ENCODE data around the gene NFKBIA. TPM values are rescaled to one million over a fixed set of nuclear protein-coding genes. Genes with fewer than 3 reads are reported as not detected.
"Not testable (repeated sequence)": the region's sequence is repeated elsewhere in the genome, so short reads cannot be mapped to it uniquely, and the experiment has no call there.

NFKBIA gene
- 100 to 1,000 TPM; 264 to 298 TPM for total RNA-seq

- no peaks in the 10 kb centered on the region for H3K27me3 Mint-ChIP-seq
- ChIA-PET POLR2A (interaction anchor here (0.5 to 7.7 kb wide), 40 partner anchors 12 to 1671 kb away, joined by 3 to 210 read pairs (median 4); partner anchors contain the start of genes FAM177A1, PPP2R3C, PRORP and PSMA6), CTCF (interaction anchor here (0.6 to 7.3 kb wide), 23 partner anchors 10 to 265 kb away, joined by 3 to 77 read pairs (median 6); partner anchors contain the start of gene PSMA6)
- intact Hi-C loops (cut with DNase I, micrococcal nuclease): loop anchor here (1.0 to 10.0 kb wide), 13 partner anchors 12 to 867 kb away; partner anchors contain the start of genes BAZ1A (in 2 of the 2), PRORP (in 2 of the 2), PSMA6 (in 2 of the 2) and EAPP (in 1 of the 2)
- H3K4me1 Mint-ChIP-seq: peaks cover 34% of the 10 kb centered on the region
- peak within 1 kb of the TSS; percentile 99 for H3K4me3 Mint-ChIP-seq
- peak; percentile 98 for DNase-seq
- H3K9me3 Mint-ChIP-seq (ENCODE audit: low read depth): no peaks in the 10 kb centered on the region
- H3K36me3 Mint-ChIP-seq (ENCODE audit: low read depth): peaks cover 42% of the 10 kb centered on the region
- H3K27ac Mint-ChIP-seq: peak within 1 kb of the TSS; percentile 98
- ATAC-seq: peak; percentile 72
Observed at GRCh38 chr14:35404449-35405303, at the start of gene NFKBIA. TSS of gene NFKBIA (minus strand) at chr14:35404749. CDS start at chr14:35404644, 105 bp downstream.

GRCh38 chr14:35446450-35446849, 41.9 kb upstream of the NFKBIA start:
- DNase-seq (no peak), ATAC-seq (peak; percentile 39)
- H3K27ac Mint-ChIP-seq: no peak overlapping the region
- intact Hi-C loops (cut with DNase I, micrococcal nuclease): no loop called here
- H3K27me3 Mint-ChIP-seq: no peaks in the 10 kb centered on the region
- no peaks in the 10 kb centered on the region for H3K36me3 Mint-ChIP-seq (ENCODE audit: low read depth)
- no peaks in the 10 kb centered on the region for H3K4me1 Mint-ChIP-seq
- H3K4me3 Mint-ChIP-seq: no peak overlapping the region
- CTCF ChIA-PET: no interaction called here
- POLR2A ChIA-PET: no interaction called here
- no peaks in the 10 kb centered on the region for H3K9me3 Mint-ChIP-seq (ENCODE audit: low read depth)

- no peak overlapping the region for H3K4me3 Mint-ChIP-seq
- no peaks in the 10 kb centered on the region for H3K9me3 Mint-ChIP-seq (ENCODE audit: low read depth)
- no peak overlapping the region for H3K27ac Mint-ChIP-seq
- intact Hi-C loops (cut with DNase I, micrococcal nuclease): no loop called here
- H3K36me3 Mint-ChIP-seq (ENCODE audit: low read depth): no peaks in the 10 kb centered on the region
- POLR2A ChIA-PET: no interaction called here
- DNase-seq: no peak
- ATAC-seq: no peak
- H3K27me3 Mint-ChIP-seq: no peaks in the 10 kb centered on the region
- H3K4me1 Mint-ChIP-seq: no peaks in the 10 kb centered on the region
- CTCF ChIA-PET: interaction anchor here (1.2 to 1.4 kb wide), 3 partner anchors 28 to 243 kb away, joined by 3 to 4 read pairs (median 4); no protein-coding TSS in a partner anchor
Observed at GRCh38 chr14:35444104-35444503, 39.6 kb upstream of the NFKBIA start.

GRCh38 chr14:35441160-35441559, 36.6 kb upstream of the NFKBIA start:
- no peaks in the 10 kb centered on the region for H3K27me3 Mint-ChIP-seq
- H3K9me3 Mint-ChIP-seq (ENCODE audit: low read depth): no peaks in the 10 kb centered on the region
- CTCF ChIA-PET: interaction anchor here (0.6 to 2.6 kb wide), 2 partner anchors 248 to 733 kb away, joined by 3 to 9 read pairs; no protein-coding TSS in a partner anchor
- H3K4me1 Mint-ChIP-seq: no peaks in the 10 kb centered on the region
- intact Hi-C loops (cut with DNase I, micrococcal nuclease): no loop called here
- DNase-seq (no peak), ATAC-seq (no peak)
- H3K27ac Mint-ChIP-seq: no peak overlapping the region
- no peaks in the 10 kb centered on the region for H3K36me3 Mint-ChIP-seq (ENCODE audit: low read depth)
- POLR2A ChIA-PET: no interaction called here
- no peak overlapping the region for H3K4me3 Mint-ChIP-seq

GRCh38 chr14:35438910-35439713, 34.6 kb upstream of the NFKBIA start:
- intact Hi-C loops (cut with DNase I, micrococcal nuclease): loop anchor here (1.0 to 5.0 kb wide), 5 partner anchors 93 to 375 kb away; partner anchors contain the start of gene INSM2 (in 1 of the 2)
- Mint-ChIP-seq H3K9me3 (ENCODE audit: low read depth) (no peaks in the 10 kb centered on the region), H3K27me3 (no peaks in the 10 kb centered on the region), H3K27ac (no peak overlapping the region), H3K4me3 (no peak overlapping the region), H3K4me1 (peaks cover 7% of the 10 kb centered on the region), H3K36me3 (ENCODE audit: low read depth) (no peaks in the 10 kb centered on the region)
- ATAC-seq: peak; percentile 49
- POLR2A ChIA-PET: interaction anchor here (0.5 to 0.7 kb wide), 2 partner anchors 117 to 214 kb away, joined by 3 to 8 read pairs; no protein-coding TSS in a partner anchor
- CTCF ChIA-PET: interaction anchor here (0.6 to 2.6 kb wide), 23 partner anchors 9 to 694 kb away, joined by 3 to 9 read pairs (median 4); no protein-coding TSS in a partner anchor
- DNase-seq: no peak

GRCh38 chr14:35438492-35438891, 33.9 kb upstream of the NFKBIA start:
- ChIA-PET POLR2A (interaction anchor here (0.7 kb wide), 1 partner anchor 118 kb away, joined by 8 read pairs; no protein-coding TSS in a partner anchor), CTCF (interaction anchor here (0.6 to 2.6 kb wide), 19 partner anchors 15 to 693 kb away, joined by 3 to 9 read pairs (median 4); no protein-coding TSS in a partner anchor)
- not testable (repeated sequence) for H3K27me3 Mint-ChIP-seq; DNase-seq; H3K36me3 Mint-ChIP-seq (ENCODE audit: low read depth); H3K27ac Mint-ChIP-seq; H3K4me1 Mint-ChIP-seq; ATAC-seq; H3K9me3 Mint-ChIP-seq (ENCODE audit: low read depth); H3K4me3 Mint-ChIP-seq
- intact Hi-C loops (cut with DNase I, micrococcal nuclease): loop anchor here (5.0 kb wide), 3 partner anchors 94 to 374 kb away; partner anchors contain the start of gene INSM2 (in 1 of the 2)

GRCh38 chr14:35435177-35435576, 30.6 kb upstream of the NFKBIA start:
- peak; percentile 57 for ATAC-seq
- H3K9me3 Mint-ChIP-seq (ENCODE audit: low read depth): no peaks in the 10 kb centered on the region
- no peak overlapping the region for H3K27ac Mint-ChIP-seq
- CTCF ChIA-PET: interaction anchor here (1.2 kb wide), 1 partner anchor 296 kb away, joined by 3 read pairs; no protein-coding TSS in a partner anchor
- DNase-seq: no peak
- POLR2A ChIA-PET: no interaction called here
- intact Hi-C loops (cut with DNase I, micrococcal nuclease): loop anchor here (5.0 kb wide), 3 partner anchors 97 to 377 kb away; partner anchors contain the start of gene INSM2 (in 1 of the 2)
- H3K36me3 Mint-ChIP-seq (ENCODE audit: low read depth): no peaks in the 10 kb centered on the region
- H3K4me1 Mint-ChIP-seq: peaks cover 12% of the 10 kb centered on the region
- H3K4me3 Mint-ChIP-seq: no peak overlapping the region
- no peaks in the 10 kb centered on the region for H3K27me3 Mint-ChIP-seq

GRCh38 chr14:35433826-35434225, 29.3 kb upstream of the NFKBIA start:
- no peaks in the 10 kb centered on the region for H3K27me3 Mint-ChIP-seq
- CTCF ChIA-PET: interaction anchor here (0.6 to 0.7 kb wide), 2 partner anchors 183 to 1316 kb away, joined by 3 read pairs; no protein-coding TSS in a partner anchor
- DNase-seq (no peak), ATAC-seq (no peak)
- POLR2A ChIA-PET: no interaction called here
- no peak overlapping the region for H3K4me3 Mint-ChIP-seq
- H3K4me1 Mint-ChIP-seq: peaks cover 15% of the 10 kb centered on the region
- intact Hi-C loops (cut with DNase I, micrococcal nuclease): no loop called here
- no peak overlapping the region for H3K27ac Mint-ChIP-seq
- H3K9me3 Mint-ChIP-seq (ENCODE audit: low read depth): no peaks in the 10 kb centered on the region
- no peaks in the 10 kb centered on the region for H3K36me3 Mint-ChIP-seq (ENCODE audit: low read depth)

GRCh38 chr14:35430459-35431199, 26.1 kb upstream of the NFKBIA start:
- Mint-ChIP-seq H3K9me3 (ENCODE audit: low read depth) (no peaks in the 10 kb centered on the region), H3K36me3 (ENCODE audit: low read depth) (no peaks in the 10 kb centered on the region), H3K4me3 (no peak overlapping the region), H3K27ac (no peak overlapping the region), H3K4me1 (peaks cover 24% of the 10 kb centered on the region), H3K27me3 (no peaks in the 10 kb centered on the region)
- intact Hi-C loops (cut with DNase I, micrococcal nuclease): no loop called here
- ATAC-seq (no peak), DNase-seq (no peak)
- CTCF ChIA-PET: interaction anchor here (0.7 kb wide), 2 partner anchors 9 to 139 kb away, joined by 3 to 4 read pairs; partner anchors contain the start of gene PSMA6
- POLR2A ChIA-PET: no interaction called here

GRCh38 chr14:35429951-35430350, 25.4 kb upstream of the NFKBIA start:
- H3K36me3 Mint-ChIP-seq (ENCODE audit: low read depth): no peaks in the 10 kb centered on the region
- ChIA-PET CTCF (interaction anchor here (0.6 to 0.7 kb wide), 2 partner anchors 9 to 138 kb away, joined by 3 to 4 read pairs; partner anchors contain the start of gene PSMA6), POLR2A (no interaction called here)
- peaks cover 17% of the 10 kb centered on the region for H3K4me1 Mint-ChIP-seq
- H3K4me3 Mint-ChIP-seq: no peak overlapping the region
- DNase-seq (no peak), ATAC-seq (no peak)
- intact Hi-C loops (cut with DNase I, micrococcal nuclease): no loop called here
- no peaks in the 10 kb centered on the region for H3K9me3 Mint-ChIP-seq (ENCODE audit: low read depth)
- no peaks in the 10 kb centered on the region for H3K27me3 Mint-ChIP-seq
- no peak overlapping the region for H3K27ac Mint-ChIP-seq
